GM19023 (cell line): ENCODE data around the gene STK17A.
"Not testable (repeated sequence)": the region's sequence is repeated elsewhere in the genome, so short reads cannot be mapped to it uniquely, and the experiment has no call there.

Experiments used
- ATAC-seq: cut with Tn5 transposase; IDR thresholded peaks from one replicate; pipeline ENCODE4 v1.9.1; 2021; ENCODE audit warnings: mild to moderate bottlenecking, moderate library complexity; ENCODE audit not compliant: unreplicated experiment

Gene STK17A

DNA sequence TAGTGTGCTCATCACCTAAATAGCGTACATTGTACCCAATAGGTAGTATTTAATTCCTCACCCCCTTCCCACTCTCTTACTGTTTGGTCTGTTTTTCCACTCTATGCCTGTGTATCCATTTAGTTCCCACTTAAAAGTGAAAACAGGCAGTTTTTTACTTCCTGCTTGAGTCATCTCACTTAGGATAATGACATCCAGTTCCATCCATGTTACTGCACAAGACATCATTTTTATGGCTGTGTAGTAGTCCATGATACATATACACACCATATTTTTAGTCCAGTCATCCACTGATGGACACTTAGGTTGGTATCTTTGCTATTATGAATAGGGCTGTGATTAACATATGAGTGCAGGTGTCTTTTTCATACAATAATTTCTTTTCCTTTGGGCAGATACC, 10.1 kb downstream of the STK17A start:
- ATAC-seq = no peak

DNA sequence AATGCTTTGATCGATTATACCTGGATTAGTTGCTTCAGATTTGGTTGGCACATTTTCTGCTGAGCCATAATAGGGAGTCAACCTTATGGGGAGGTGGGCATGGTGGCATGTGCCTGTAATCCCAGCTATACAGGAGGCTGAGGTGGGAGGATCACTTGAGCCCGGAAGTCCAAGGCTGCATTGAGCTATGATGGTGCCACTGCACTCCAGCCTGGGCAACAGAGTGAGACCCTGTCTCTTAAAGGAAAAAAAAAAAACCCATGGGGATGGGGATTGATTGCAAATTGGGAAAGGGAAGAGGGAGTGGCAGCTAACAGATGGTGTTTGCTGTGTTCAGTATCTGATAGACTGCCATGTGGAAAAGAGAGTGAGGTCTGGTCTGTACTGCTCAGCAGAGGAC, 11.1 kb downstream of the STK17A start:
- no peak for ATAC-seq

- not testable (repeated sequence) for ATAC-seq
These were observed 13.5 kb downstream of the STK17A start for GRCh38 chr7:43596426-43596825.

GRCh38 chr7:43600056-43600455, 17.1 kb downstream of the STK17A start:
- ATAC-seq = no peak

DNA sequence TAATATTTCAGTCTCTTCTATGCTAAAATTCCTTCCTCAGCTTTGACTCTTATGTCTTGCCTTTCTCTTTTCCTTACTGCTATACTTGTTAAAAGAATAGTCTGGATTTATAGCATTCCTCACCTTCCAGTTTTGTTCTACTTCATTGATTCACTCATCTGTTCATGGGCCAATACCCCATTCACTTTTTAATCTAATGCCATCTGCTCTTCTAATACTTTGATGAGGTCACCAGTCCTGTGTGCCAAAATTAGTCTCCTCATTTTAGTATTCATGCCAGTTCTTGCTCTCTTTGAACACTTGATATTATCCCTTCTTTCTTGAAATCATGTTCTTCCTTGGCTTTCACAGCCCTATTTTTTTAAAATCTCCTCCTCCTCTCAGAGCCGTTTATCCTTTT, 19.3 kb downstream of the STK17A start:
- ATAC-seq = no peak

DNA sequence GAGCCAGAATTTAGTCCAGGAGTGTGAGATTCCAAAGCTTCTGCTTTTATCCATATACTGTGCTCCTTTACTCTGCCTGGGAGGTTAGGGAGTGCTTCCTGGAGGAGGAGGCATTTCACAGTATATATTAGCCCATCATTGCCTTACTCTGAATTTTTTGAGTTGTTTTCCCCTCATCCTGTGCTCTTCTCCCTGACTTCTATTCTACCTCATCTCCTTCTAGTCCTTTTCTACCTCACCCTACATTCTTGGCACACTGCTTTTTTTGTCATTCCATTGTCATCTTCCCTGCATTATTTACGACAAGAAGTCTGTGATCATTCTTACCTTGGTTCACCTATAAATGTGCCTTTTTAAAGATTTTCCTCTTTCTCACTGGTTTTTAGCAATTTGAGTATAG, 21.3 kb downstream of the STK17A start:
- ATAC-seq = no peak

GRCh38 chr7:43609097-43609496, 26.2 kb downstream of the STK17A start:
- ATAC-seq = no peak

DNA sequence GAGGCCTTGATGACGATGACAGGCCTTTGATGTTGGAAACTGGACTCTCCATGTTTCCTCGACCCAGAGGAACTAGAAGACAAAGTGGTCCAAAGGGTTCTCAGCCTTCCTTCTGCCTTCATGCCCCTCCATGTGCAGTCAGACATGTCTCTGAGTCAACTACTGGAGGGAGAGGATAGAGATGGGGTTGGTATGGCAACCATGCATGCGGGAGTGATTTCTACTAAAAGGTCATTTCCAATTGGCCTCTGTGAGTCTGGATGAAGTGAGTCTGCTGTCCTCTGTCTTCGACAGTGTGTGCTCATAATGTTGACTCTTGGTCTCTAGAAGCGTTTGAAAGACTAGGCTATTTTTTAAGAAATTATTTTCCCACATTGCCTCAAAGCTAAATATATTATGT, 29.2 kb downstream of the STK17A start:
- no peak for ATAC-seq

DNA sequence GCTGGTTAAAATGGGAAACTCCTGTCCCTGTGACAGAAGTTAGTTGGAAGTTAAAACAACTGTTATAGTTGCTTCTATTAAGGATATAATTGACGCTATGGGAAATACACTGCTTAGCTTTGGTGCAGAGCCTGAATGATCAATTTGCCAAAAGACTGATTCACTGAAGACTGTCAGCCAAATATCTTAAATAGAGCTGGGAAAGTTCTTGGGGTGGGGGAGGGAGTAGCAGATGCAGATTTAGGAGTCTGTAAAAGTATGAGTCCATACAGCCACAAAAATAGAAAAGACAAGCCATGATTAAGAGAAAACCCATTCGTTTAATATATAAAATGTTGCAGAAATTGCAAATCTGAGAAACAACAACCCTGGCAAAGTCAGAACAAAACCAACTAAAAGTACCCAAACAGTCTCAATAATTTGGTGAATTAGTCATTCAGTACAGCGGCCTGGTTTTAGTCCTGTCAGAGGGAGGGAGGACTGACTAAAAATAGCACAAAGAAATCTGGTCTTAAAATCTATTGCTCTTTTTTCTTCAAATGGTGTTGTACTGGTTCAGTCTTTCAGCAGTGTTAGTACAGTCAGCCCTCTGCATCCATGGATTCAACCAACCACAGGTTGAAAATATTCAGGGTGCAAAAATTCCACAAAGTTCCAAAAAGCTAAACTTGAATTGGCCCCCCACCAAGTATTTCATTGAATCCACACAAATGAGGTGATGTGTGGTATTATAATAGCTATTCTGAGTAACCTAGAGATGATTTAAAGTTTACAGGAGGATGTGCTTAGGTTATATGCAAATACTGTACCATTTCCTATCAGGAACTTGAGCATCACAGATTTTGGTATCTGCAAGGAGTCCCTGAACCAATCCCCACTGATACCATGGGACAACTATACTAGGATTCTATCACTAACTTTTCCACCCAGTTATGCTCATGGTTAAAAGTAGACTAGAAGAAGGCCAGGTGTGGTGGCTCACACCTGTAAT, 30.0 kb downstream of the STK17A start:
- no peak for ATAC-seq

DNA sequence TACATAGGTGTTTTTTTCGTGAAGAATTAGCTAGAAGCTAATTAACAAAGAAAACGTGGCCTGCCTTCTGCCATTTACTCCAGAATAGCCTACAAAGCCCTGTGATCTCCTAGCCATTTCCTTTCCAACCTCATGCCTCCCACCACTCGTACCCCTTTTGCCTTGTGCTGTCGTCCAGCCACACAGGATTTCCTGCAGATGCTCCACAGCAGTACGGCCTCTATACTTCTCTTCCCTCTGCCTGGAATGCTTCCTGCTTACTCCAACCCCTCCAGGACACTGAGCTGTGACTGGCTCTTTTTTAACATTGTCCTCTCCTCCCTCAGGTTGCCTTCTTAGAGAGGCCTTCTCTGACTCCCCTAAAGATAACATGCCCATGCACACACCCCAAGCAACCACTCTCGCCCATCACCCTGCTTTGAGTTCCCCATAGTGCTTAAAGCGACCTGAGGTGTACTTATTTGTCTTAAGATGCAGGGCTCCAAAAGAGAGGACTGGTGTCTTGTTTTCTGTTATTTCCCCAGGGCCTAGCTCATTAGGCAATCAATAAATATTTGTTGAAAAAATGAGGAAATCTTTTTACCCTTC, 32.7 kb downstream of the STK17A start:
- no peak for ATAC-seq

- ATAC-seq = no peak
These were observed 34.1 kb downstream of the STK17A start for GRCh38 chr7:43616977-43617376.

- no peak for ATAC-seq
These were observed 35.2 kb downstream of the STK17A start for GRCh38 chr7:43618073-43618472.

GRCh38 chr7:43619213-43620012, 36.5 kb downstream of the STK17A start:
- no peak for ATAC-seq

DNA sequence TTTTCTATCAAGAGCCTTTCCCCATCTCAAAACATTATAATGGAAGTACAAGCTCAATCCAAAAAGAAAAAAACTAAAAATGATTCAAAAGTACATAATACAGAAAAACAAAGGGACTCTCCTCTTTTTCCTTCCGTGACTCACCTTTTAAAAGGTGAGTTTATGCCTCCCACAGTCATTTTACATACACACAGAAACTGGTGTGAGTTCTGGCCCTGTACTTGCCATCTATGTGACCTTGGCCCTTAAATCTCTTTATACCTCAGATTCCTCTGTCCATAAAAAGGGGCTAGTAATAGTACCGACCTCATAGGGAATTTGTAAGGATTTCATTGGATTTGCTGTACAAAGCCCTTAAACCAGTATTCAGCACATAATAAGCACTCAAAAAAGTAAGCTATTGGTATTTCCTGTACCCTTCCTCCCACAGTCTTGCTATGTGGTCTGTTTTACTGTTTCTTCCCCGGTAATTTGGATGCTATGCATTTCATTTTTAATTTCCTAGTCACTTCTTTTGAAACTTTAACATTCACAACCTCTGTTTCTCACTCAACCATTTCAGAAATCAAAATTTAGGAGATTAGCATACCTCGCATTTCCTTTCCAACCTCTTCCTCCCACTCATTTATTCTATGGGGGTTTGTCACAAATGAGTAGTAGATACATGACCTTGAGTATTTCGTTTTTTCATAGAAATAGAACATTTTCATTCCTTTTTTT, 39.0 kb downstream of the STK17A start:
- ATAC-seq = no peak

DNA sequence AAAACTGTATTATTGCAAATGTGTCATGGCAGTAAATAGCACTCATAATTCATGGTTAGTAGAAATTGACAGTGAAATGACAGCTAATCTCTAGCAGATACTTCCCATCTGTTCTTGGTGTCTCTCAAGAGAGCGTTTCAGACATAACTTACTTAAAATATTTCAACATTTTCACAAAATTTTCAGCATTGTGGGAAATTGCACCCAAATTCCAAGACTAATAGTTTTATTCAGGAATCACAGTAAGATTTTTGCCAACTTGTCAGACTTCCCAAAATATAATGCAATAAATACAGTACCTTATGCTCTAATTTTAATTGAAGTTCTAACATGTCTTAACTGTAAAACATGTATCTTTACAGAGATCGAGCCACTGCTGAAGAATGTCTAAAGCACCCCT, 41.2 kb downstream of the STK17A start:
- no peak for ATAC-seq

DNA sequence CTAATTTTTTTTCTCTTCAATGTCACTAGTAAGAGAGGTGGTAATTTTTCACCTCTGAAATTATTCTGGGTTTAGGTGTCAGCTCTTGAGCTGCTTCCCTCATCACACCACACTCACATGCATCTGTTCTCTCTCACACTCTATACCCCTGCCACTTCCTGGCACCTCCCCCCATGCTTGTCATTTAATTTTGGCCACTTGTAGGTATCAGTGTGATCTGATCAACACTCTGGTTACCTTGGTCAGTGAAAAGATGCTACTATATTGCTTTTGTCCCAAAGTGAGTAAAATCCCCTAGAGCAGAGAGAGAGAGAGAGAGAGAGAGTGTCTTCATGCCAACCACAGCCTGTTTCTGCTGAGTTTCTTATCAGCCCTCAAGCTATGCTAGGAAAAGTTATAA, 42.5 kb downstream of the STK17A start:
- no peak for ATAC-seq

DNA sequence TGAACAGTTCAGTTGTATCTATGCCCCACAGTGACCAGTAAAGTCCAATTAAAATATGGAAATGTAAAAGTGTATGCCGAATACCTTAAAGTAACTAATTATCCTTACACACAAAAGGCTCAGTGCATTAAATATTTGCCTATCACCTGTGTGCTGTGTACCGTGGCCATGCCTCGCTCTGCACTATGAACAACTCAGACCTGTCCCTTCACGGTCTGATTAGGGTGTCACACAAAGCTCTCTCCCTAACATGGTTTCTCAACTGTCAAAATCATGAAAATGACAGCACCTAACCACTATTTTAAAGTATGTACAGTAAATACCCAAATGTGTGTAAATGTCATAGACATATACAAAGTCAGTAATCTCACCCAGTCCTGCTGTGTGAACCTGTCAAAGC, 43.1 kb downstream of the STK17A start:
- ATAC-seq = no peak

GRCh38 chr7:43626695-43627094, 43.8 kb downstream of the STK17A start:
- no peak for ATAC-seq

- not testable (repeated sequence) for ATAC-seq
These were observed 44.9 kb downstream of the STK17A start for GRCh38 chr7:43627798-43628197.

GRCh38 chr7:43628431-43628830, 45.5 kb downstream of the STK17A start:
- no peak for ATAC-seq

- ATAC-seq = no peak
These were observed 46.9 kb downstream of the STK17A start for GRCh38 chr7:43629857-43630256.
